GM12875 (cell line): Measurements from ENCODE around the gene BMPER.

Experiments
- H3K4me3 ChIP-seq: one replicate; pipeline ENCODE4 v1.5.1; 2011; ENCODE audit warnings: low read depth, low read length, control low read depth
- CTCF ChIP-seq: IDR thresholded peaks from 2 replicates; pipeline ENCODE4 v1.5.1; 2011; ENCODE audit warnings: low read depth, mild to moderate bottlenecking, control low read depth, inconsistent platforms, low read length, moderate library complexity, borderline replicate concordance; ENCODE audit not compliant: insufficient read depth

Gene BMPER

GRCh38 chr7:33922820-33923219, 17.5 kb downstream of the BMPER start:
- TF ChIP-seq CTCF: no peak
- H3K4me3 ChIP-seq: no peak overlapping the region

- H3K4me3 ChIP-seq: no peak overlapping the region
- no peak for TF ChIP-seq CTCF
Observed at GRCh38 chr7:33923440-33924229, 18.3 kb downstream of the BMPER start.

- H3K4me3 ChIP-seq: no peak overlapping the region
- no peak for TF ChIP-seq CTCF
Observed at GRCh38 chr7:33926535-33926934, 21.2 kb downstream of the BMPER start.

DNA sequence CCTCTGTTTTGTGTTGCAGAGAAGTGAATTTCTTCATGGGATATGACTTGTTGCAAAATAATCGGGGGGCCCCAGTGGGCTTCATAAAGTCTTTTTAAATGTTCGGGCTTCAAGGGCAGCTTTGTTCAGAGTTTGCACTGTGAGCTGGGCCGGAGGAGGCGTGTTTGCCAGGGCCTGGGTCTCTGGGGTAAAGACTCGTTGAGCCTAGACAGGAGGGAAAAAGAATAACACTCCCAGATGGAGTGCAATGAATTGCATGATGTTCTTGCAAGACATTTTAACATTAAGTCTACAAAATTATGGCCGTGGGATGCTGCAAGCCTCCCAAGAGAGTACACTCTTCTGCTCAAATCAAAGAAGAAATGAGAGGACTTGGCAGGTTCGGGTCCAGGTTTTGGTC, 23.6 kb downstream of the BMPER start:
- no peak for TF ChIP-seq CTCF
- H3K4me3 ChIP-seq: no peak overlapping the region

DNA sequence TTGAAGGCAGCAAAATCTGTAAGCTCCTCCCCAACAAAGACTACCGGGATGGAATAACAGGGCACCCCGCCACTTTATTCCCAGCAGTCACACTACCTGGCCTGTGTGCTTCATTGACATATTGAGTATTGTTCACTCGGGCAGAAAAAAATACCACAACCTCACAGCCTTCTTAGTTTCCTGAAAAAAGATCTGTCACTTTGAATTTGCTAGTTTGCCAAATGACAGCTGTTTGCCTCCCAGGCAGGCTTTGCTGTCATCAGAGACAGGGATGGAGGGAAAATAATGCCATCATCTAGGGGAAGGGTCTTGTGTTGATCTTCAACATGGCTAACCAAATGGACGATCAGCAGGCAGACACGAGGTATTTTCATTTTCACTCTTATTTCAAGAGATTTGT, 26.9 kb downstream of the BMPER start:
- H3K4me3 ChIP-seq: no peak overlapping the region
- no peak for TF ChIP-seq CTCF

GRCh38 chr7:33932832-33933468, 27.6 kb downstream of the BMPER start:
- H3K4me3 ChIP-seq: no peak overlapping the region
- TF ChIP-seq CTCF: peak; percentile 94
